ENCODE data around the gene ARHGAP10. TPM values are rescaled to one million over a fixed set of nuclear protein-coding genes. Genes with fewer than 3 reads are reported as not detected.

Gene ARHGAP10
- polyA plus RNA-seq (2013, experiment 1 of 2): 1.2 TPM
- polyA plus RNA-seq (2013, experiment 2 of 2): 1.2 TPM

- no peaks in the 10 kb centered on the region for H3K9me3 ChIP-seq (replicated peaks in 1 of 2; ENCODE audit: control insufficient read depth in 2 of 2, insufficient read depth in 1 of 2, low read depth in 1 of 2, low read length in 2 of 2)
- H2BK12ac ChIP-seq (ENCODE audit: low read length): no peak within 1 kb of the TSS
- H3K23ac ChIP-seq (ENCODE audit: low read depth, low read length, poor library complexity): no peak within 1 kb of the TSS
- no peak within 1 kb of the TSS for H2BK5ac ChIP-seq (ENCODE audit: low read length)
- H3K79me1 ChIP-seq (ENCODE audit: low read depth, low read length): no peaks in the 10 kb centered on the region
- no peak within 1 kb of the TSS for H4K8ac ChIP-seq (ENCODE audit: low read depth, low read length)
- H2BK15ac ChIP-seq (ENCODE audit: low read length): no peak within 1 kb of the TSS
- peak; percentile 49 for DNase-seq (ENCODE audit: low spot score)
- no peak within 1 kb of the TSS for H4K91ac ChIP-seq (ENCODE audit: low read depth, low read length, poor library complexity)
- peaks cover 2 to 98% (median 36%) of the 10 kb centered on the region in 3 experiments for H3K27me3 ChIP-seq (ENCODE audit: control insufficient read depth in 3 of 3, insufficient read depth in 3 of 3, low read depth in 1 of 3, low read length in 3 of 3)
- peaks cover 0 to 5% of the 10 kb centered on the region in 2 donors for H3K4me1 ChIP-seq (ENCODE audit: control insufficient read depth in 2 of 2, insufficient read depth in 1 of 2, low read depth in 1 of 2, low read length in 2 of 2)
- H3K14ac ChIP-seq (ENCODE audit: low read length): peak within 1 kb of the TSS; percentile 58
- no peaks in the 10 kb centered on the region for H3K36me3 ChIP-seq (replicated peaks in 1 of 2; ENCODE audit: control insufficient read depth in 2 of 2, insufficient read depth in 2 of 2, low read length in 2 of 2)
- peak within 1 kb of the TSS; percentile 99 for H2AFZ ChIP-seq (ENCODE audit: low read length)
- no peak within 1 kb of the TSS for H3K27ac ChIP-seq (replicated peaks; ENCODE audit: low read length)
- peak within 1 kb of the TSS; percentile 52 to 83 for H3K4me3 ChIP-seq (ENCODE audit: low read length in 2 of 2)
- no CpG with 5 or more reads among the region's 106 CpGs for WGBS, 2 donors (ENCODE audit: extremely low coverage in 2 of 2, insufficient read length in 2 of 2, insufficient replicate concordance in 1 of 2)
- peak within 1 kb of the TSS; percentile 98 for H3K4me2 ChIP-seq (ENCODE audit: insufficient read depth, low read length, poor library complexity, severe bottlenecking)
- no peak within 1 kb of the TSS for H2AK5ac ChIP-seq (ENCODE audit: low read depth, low read length)
- peak within 1 kb of the TSS; percentile 16 for H2BK120ac ChIP-seq (ENCODE audit: low read depth, low read length)
- H3K18ac ChIP-seq (ENCODE audit: low read length): peak within 1 kb of the TSS; percentile 97
- no peak within 1 kb of the TSS for H3K4ac ChIP-seq (ENCODE audit: low read length)
- peak within 1 kb of the TSS; percentile 80 for H3K9ac ChIP-seq (ENCODE audit: low read depth, low read length, poor library complexity)
Observed at GRCh38 chr4:147731580-147732517, at the start of gene ARHGAP10. Gene ARHGAP10, plus strand, starts transcription at chr4:147732088. Its CDS starts 214 bp downstream, at chr4:147732302.

DNA sequence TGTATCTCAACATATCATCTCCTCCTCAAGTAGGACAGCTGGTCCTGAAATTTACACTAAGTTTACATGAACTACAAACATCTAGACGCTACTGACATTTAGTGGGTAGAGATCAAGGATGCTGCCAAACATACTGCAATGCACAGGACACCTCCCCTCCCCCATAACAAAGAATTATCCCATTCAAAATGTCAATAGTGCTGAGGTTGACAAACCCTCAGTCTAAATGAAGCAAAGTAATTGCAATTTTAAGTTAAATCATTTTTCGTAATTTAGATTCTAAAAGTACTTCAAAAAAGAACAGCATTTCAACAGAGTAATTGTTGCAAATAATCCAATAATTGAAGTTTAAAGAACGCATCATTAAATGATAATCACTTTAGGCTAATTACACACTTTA lies 49.1 kb upstream of the ARHGAP10 start:
- Histone ChIP-seq H2BK120ac (ENCODE audit: low read depth, low read length) (no peak overlapping the region), H3K36me3 (replicated peaks in 1 of 2; ENCODE audit: control insufficient read depth in 2 of 2, insufficient read depth in 2 of 2, low read length in 2 of 2) (peaks cover 2 to 18% of the 10 kb centered on the region in 2 donors), H3K14ac (ENCODE audit: low read length) (no peak overlapping the region), H3K9me3 (replicated peaks in 1 of 2; ENCODE audit: control insufficient read depth in 2 of 2, insufficient read depth in 1 of 2, low read depth in 1 of 2, low read length in 2 of 2) (no peaks in the 10 kb centered on the region), H3K4me2 (ENCODE audit: insufficient read depth, low read length, poor library complexity, severe bottlenecking) (no peak overlapping the region), H3K23ac (ENCODE audit: low read depth, low read length, poor library complexity) (no peak overlapping the region), H3K9ac (ENCODE audit: low read depth, low read length, poor library complexity) (no peak overlapping the region), H3K27ac (replicated peaks; ENCODE audit: low read length) (no peak overlapping the region), H2AFZ (ENCODE audit: low read length) (peak overlapping the region; percentile 93), H3K18ac (ENCODE audit: low read length) (no peak overlapping the region), H2BK5ac (ENCODE audit: low read length) (no peak overlapping the region), H2BK15ac (ENCODE audit: low read length) (no peak overlapping the region), H2BK12ac (ENCODE audit: low read length) (no peak overlapping the region), H2AK5ac (ENCODE audit: low read depth, low read length) (no peak overlapping the region), H3K4ac (ENCODE audit: low read length) (no peak overlapping the region), H3K4me1 (ENCODE audit: control insufficient read depth in 2 of 2, insufficient read depth in 1 of 2, low read depth in 1 of 2, low read length in 2 of 2) (peaks cover 0 to 3% of the 10 kb centered on the region in 2 donors), H4K91ac (ENCODE audit: low read depth, low read length, poor library complexity) (no peak overlapping the region), H4K8ac (ENCODE audit: low read depth, low read length) (no peak overlapping the region), H3K27me3 (ENCODE audit: control insufficient read depth in 3 of 3, insufficient read depth in 3 of 3, low read depth in 1 of 3, low read length in 3 of 3) (no peaks in the 10 kb centered on the region), H3K79me1 (ENCODE audit: low read depth, low read length) (no peaks in the 10 kb centered on the region), H3K4me3 (ENCODE audit: low read length in 2 of 2) (peak overlapping the region in 1 of 2 donors; percentile 77)
- no CpG with 5 or more reads among the region's 3 CpGs for WGBS, 2 donors (ENCODE audit: extremely low coverage in 2 of 2, insufficient read length in 2 of 2, insufficient replicate concordance in 1 of 2)
- DNase-seq (ENCODE audit: low spot score): no peak

DNA sequence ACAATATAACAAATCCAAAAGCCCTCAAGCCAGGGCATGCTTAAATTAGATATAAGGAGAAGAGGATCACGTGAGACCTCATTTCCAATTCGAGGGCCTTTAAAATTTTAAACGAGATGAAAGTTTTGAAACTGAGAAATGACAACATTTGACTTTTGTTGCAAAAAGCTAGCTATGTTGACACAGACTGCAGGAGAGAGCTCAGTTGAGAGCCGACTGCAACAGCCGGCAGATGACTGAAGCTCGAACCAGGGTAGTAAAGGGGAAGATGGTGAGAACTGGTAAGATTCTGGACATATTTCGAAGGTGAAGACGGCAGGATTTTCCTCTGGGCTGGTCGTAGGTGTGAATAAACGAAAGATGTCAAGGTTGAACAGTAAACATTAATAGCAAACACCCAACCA lies 48.7 kb upstream of the ARHGAP10 start:
- Histone ChIP-seq H3K4me3 (ENCODE audit: low read length in 2 of 2) (peak overlapping the region; percentile 77 to 95), H4K91ac (ENCODE audit: low read depth, low read length, poor library complexity) (no peak overlapping the region), H2BK15ac (ENCODE audit: low read length) (no peak overlapping the region), H3K18ac (ENCODE audit: low read length) (no peak overlapping the region), H2BK120ac (ENCODE audit: low read depth, low read length) (no peak overlapping the region), H3K14ac (ENCODE audit: low read length) (no peak overlapping the region), H2AK5ac (ENCODE audit: low read depth, low read length) (no peak overlapping the region), H3K79me1 (ENCODE audit: low read depth, low read length) (no peaks in the 10 kb centered on the region), H3K9me3 (replicated peaks in 1 of 2; ENCODE audit: control insufficient read depth in 2 of 2, insufficient read depth in 1 of 2, low read depth in 1 of 2, low read length in 2 of 2) (no peaks in the 10 kb centered on the region), H3K9ac (ENCODE audit: low read depth, low read length, poor library complexity) (no peak overlapping the region), H3K4me2 (ENCODE audit: insufficient read depth, low read length, poor library complexity, severe bottlenecking) (peak overlapping the region; percentile 92), H3K4ac (ENCODE audit: low read length) (no peak overlapping the region), H3K27ac (replicated peaks; ENCODE audit: low read length) (no peak overlapping the region), H2BK12ac (ENCODE audit: low read length) (no peak overlapping the region), H3K27me3 (ENCODE audit: control insufficient read depth in 3 of 3, insufficient read depth in 3 of 3, low read depth in 1 of 3, low read length in 3 of 3) (no peaks in the 10 kb centered on the region), H3K4me1 (ENCODE audit: control insufficient read depth in 2 of 2, insufficient read depth in 1 of 2, low read depth in 1 of 2, low read length in 2 of 2) (peaks cover 0 to 3% of the 10 kb centered on the region in 2 donors), H3K36me3 (replicated peaks in 1 of 2; ENCODE audit: control insufficient read depth in 2 of 2, insufficient read depth in 2 of 2, low read length in 2 of 2) (peaks cover 2 to 17% of the 10 kb centered on the region in 2 donors), H2BK5ac (ENCODE audit: low read length) (no peak overlapping the region), H2AFZ (ENCODE audit: low read length) (peak overlapping the region; percentile 93), H3K23ac (ENCODE audit: low read depth, low read length, poor library complexity) (no peak overlapping the region), H4K8ac (ENCODE audit: low read depth, low read length) (no peak overlapping the region)
- no peak for DNase-seq (ENCODE audit: low spot score)
- no CpG with 5 or more reads among the region's 10 CpGs for WGBS, 2 donors (ENCODE audit: extremely low coverage in 2 of 2, insufficient read length in 2 of 2, insufficient replicate concordance in 1 of 2)
